ENCODE results near the gene C3orf80. TPM values are rescaled to one million over a fixed set of nuclear protein-coding genes. Genes with fewer than 3 reads are reported as not detected.

Gene C3orf80
- total and polyA plus RNA-seq, 7 donors: under 0.01 to 28.3 (median 13.3) TPM; not detected in 1

- no peaks in the 10 kb centered on the region for H3K9me3 ChIP-seq
- H3K27me3 ChIP-seq: no peaks in the 10 kb centered on the region
- H3K36me3 ChIP-seq: no peaks in the 10 kb centered on the region
- H3K4me3 ChIP-seq: no peak overlapping the region
- H3K27ac ChIP-seq: no peak overlapping the region
- intact Hi-C loops (cut with DNase I): no loop called here
- 92 to 94% methylated on average over 2 of the region's 2 CpGs for WGBS, 2 donors
- no peak for DNase-seq
- TF ChIP-seq EP300 (IDR thresholded peaks at IDR 0.05) (no peak), POLR2AphosphoS5 (IDR thresholded peaks at IDR 0.05) (no peak), POLR2A (IDR thresholded peaks at IDR 0.05) (no peak), CTCF (IDR thresholded peaks at IDR 0.05) (no peak)
- H3K4me1 ChIP-seq: peaks cover 0 to 2% (median 0%) of the 10 kb centered on the region in 4 donors
Measured at GRCh38 chr3:160265088-160265487, 39.9 kb downstream of the C3orf80 start.

Other genes with a start within 250 kb of the C3orf80 start
- 1 to 10 TPM in 3 of 4 donors, under 1 TPM in 1; 0.27 to 3.9 (median 1.3) TPM for gene IL12A, start 236.6 kb upstream of the C3orf80 start, total RNA-seq
- under 1 TPM in 1 of 3 donors, not detected in 2; 0.79 TPM for gene IL12A, start 236.6 kb upstream of the C3orf80 start, polyA plus RNA-seq
- 10 to 100 TPM; 15.0 to 22.8 (median 17.2) TPM for gene IFT80, start 173.8 kb downstream of the C3orf80 start, total RNA-seq
- gene IFT80, start 173.8 kb downstream of the C3orf80 start, polyA plus RNA-seq: 10 to 100 TPM in 2 of 3 donors, 1 to 10 TPM in 1; 5.8 to 10.8 (median 10.4) TPM
- 10 to 100 TPM; 25.1 to 44.6 (median 31.3) TPM for gene SMC4, start 174.2 kb downstream of the C3orf80 start, total RNA-seq
- gene SMC4, start 174.2 kb downstream of the C3orf80 start, polyA plus RNA-seq: 10 to 100 TPM; 13.8 to 29.2 (median 19.9) TPM
- 1 to 10 TPM; 3.4 to 6.1 (median 5.3) TPM for gene TRIM59, start 224.4 kb downstream of the C3orf80 start, total RNA-seq
- 1 to 10 TPM in 2 of 3 donors, under 1 TPM in 1; 0.60 to 5.5 (median 1.2) TPM for gene TRIM59, start 224.4 kb downstream of the C3orf80 start, polyA plus RNA-seq

Measured in sigmoid colon (tissue), 7 donors.